ENCODE data around the gene CC2D1B. TPM values are rescaled to one million over a fixed set of nuclear protein-coding genes. Genes with fewer than 3 reads are reported as not detected.

The CC2D1B gene
- total RNA-seq, 1 experiment from 2014 or later: 22.6 TPM

DNA sequence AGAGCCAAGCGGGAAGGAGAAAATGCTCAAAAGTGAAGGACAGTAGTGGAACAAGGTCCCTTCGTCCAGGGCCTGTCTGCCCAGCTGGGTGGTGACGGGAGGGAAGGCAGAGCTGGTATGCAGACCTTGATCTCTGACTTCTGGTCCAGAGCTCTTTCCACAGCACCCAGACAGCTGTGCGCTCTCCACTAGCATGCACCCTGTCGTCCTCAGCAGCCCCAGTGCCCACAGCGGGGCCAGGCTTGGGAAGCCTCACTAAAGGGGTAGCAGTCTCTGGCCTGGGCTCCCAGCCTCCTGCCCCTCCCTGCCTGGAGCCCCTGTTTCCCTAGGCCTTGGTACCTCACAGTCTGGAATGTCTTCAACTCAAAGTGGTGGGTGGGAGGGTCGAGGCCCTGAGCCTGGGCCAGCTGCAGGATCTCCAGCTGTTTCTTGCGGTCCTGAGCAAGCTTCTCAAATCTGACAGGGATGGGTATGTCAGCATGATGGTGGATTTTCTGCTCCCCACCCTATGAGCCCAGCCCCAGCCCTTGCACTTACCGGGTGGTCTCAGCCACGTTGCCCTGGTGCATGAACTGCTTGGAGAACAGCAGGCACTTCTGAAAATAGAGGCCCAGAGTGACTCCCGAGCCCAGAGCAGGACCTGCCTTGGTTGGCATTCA, 10.0 kb downstream of the CC2D1B start:
- no peak overlapping the region for H3K4me3 Mint-ChIP-seq
- peaks cover 72% of the 10 kb centered on the region for H3K36me3 Mint-ChIP-seq
- TF ChIP-seq, protein P1, sequence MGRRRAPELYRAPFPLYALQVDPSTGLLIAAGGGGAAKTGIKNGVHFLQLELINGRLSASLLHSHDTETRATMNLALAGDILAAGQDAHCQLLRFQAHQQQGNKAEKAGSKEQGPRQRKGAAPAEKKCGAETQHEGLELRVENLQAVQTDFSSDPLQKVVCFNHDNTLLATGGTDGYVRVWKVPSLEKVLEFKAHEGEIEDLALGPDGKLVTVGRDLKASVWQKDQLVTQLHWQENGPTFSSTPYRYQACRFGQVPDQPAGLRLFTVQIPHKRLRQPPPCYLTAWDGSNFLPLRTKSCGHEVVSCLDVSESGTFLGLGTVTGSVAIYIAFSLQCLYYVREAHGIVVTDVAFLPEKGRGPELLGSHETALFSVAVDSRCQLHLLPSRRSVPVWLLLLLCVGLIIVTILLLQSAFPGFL (CRISPR knock-in tag; IDR thresholded peaks at IDR 0.05; ENCODE audit: borderline replicate concordance): no peak
- TF ChIP-seq, protein P2, sequence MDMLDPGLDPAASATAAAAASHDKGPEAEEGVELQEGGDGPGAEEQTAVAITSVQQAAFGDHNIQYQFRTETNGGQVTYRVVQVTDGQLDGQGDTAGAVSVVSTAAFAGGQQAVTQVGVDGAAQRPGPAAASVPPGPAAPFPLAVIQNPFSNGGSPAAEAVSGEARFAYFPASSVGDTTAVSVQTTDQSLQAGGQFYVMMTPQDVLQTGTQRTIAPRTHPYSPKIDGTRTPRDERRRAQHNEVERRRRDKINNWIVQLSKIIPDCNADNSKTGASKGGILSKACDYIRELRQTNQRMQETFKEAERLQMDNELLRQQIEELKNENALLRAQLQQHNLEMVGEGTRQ (CRISPR knock-in tag; IDR thresholded peaks at IDR 0.05): no peak
- TF ChIP-seq NFATC4 (CRISPR knock-in tag; IDR thresholded peaks at IDR 0.05): no peak
- TF ChIP-seq ZNF671 (CRISPR knock-in tag; IDR thresholded peaks at IDR 0.05): no peak
- TF ChIP-seq TEAD4 (CRISPR knock-in tag; IDR thresholded peaks at IDR 0.05): no peak
- TF ChIP-seq ZNF317 (CRISPR knock-in tag; IDR thresholded peaks at IDR 0.05; ENCODE audit: borderline replicate concordance, low read depth): no peak
- TF ChIP-seq TCF7 (CRISPR knock-in tag; IDR thresholded peaks at IDR 0.05; ENCODE audit: low read depth): no peak
- TF ChIP-seq CREB1 (CRISPR knock-in tag; IDR thresholded peaks at IDR 0.05): no peak
- no peak for TF ChIP-seq JUN (CRISPR knock-in tag; IDR thresholded peaks at IDR 0.05)
- no peak for TF ChIP-seq KAT7 (CRISPR knock-in tag; IDR thresholded peaks at IDR 0.05; ENCODE audit: borderline replicate concordance)
- TF ChIP-seq, protein P3, sequence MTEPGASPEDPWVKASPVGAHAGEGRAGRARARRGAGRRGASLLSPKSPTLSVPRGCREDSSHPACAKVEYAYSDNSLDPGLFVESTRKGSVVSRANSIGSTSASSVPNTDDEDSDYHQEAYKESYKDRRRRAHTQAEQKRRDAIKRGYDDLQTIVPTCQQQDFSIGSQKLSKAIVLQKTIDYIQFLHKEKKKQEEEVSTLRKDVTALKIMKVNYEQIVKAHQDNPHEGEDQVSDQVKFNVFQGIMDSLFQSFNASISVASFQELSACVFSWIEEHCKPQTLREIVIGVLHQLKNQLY (CRISPR knock-in tag; IDR thresholded peaks at IDR 0.05): no peak
- no peak for TF ChIP-seq ATF1 (CRISPR knock-in tag; IDR thresholded peaks at IDR 0.05)
- TF ChIP-seq, protein P4, sequence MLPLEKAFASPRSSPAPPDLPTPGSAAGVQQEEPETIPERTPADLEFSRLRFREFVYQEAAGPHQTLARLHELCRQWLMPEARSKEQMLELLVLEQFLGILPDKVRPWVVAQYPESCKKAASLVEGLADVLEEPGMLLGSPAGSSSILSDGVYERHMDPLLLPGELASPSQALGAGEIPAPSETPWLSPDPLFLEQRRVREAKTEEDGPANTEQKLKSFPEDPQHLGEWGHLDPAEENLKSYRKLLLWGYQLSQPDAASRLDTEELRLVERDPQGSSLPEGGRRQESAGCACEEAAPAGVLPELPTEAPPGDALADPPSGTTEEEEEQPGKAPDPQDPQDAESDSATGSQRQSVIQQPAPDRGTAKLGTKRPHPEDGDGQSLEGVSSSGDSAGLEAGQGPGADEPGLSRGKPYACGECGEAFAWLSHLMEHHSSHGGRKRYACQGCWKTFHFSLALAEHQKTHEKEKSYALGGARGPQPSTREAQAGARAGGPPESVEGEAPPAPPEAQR (CRISPR knock-in tag; IDR thresholded peaks at IDR 0.05): no peak
- no peak for TF ChIP-seq SMAD4 (CRISPR knock-in tag; IDR thresholded peaks at IDR 0.05)
- no peak for TF ChIP-seq SOX15 (CRISPR knock-in tag; IDR thresholded peaks at IDR 0.05)
- TF ChIP-seq, protein P5, sequence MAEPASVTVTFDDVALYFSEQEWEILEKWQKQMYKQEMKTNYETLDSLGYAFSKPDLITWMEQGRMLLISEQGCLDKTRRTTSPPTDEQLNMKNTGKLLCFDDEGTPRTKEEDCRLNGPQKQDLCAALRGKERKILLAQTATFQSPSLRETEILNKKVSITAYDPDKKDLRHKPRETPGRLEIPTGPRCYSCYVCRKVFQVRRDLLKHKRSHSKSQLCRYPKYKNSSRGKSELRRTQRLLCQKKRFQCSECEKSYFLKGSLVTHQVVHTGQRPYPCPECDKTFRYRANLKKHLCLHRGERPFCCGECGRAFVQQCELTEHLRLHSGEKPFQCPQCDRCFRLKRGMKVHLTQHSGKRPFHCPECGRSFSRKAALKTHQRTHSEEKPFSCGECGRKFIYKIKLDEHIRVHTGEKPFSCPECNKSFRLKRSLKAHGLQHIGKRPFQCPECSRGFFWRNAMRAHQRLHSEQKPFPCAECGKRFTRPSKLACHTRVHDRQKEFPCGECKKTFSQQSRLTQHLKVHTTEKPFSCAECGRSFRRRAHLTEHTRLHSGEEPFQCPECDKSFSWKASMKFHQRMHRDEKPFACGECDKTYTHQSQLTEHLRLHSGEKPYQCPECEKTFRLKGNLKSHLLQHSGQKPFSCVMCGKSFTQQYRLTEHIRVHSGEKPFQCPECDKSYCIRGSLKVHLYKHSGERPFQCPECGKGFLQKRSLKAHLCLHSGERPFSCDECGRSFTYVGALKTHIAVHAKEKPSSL (CRISPR knock-in tag; conservative IDR thresholded peaks at IDR 0.05): no peak
- ChIA-PET POLR2A (no interaction called here), CTCF (no interaction called here)
- H3K27me3 Mint-ChIP-seq (ENCODE audit: low read depth): no peaks in the 10 kb centered on the region
- no peaks in the 10 kb centered on the region for H3K9me3 Mint-ChIP-seq
- no peak for DNase-seq (ENCODE audit: low spot score)
- no peak overlapping the region for H3K27ac Mint-ChIP-seq
- ATAC-seq: no peak
- peaks cover 6% of the 10 kb centered on the region for H3K4me1 Mint-ChIP-seq

DNA sequence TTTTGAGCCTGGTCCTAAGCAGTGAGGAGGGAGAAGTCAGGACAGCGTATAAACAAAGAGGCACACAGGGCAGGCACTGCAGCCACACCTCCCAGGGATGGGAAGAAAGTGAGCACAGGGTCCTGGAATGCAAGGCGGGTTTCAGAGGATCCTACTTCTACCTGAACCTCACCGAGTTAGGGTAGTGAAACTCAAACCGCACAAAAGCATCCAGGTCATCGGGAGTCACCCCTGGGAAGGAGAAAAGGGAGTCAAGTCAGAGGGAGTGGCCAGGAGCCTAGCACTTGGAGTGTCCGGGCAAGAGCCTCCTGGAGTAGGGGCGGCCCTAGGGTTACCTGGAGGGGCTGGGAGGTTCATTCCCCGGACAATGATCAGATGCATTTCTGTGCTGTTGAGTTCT, 10.6 kb downstream of the CC2D1B start:
- Mint-ChIP-seq H3K27ac (no peak overlapping the region), H3K4me1 (peaks cover 11% of the 10 kb centered on the region), H3K4me3 (no peak overlapping the region), H3K36me3 (peaks cover 70% of the 10 kb centered on the region), H3K27me3 (ENCODE audit: low read depth) (no peaks in the 10 kb centered on the region), H3K9me3 (no peaks in the 10 kb centered on the region)
- POLR2A ChIA-PET: no interaction called here
- ATAC-seq (no peak), DNase-seq (ENCODE audit: low spot score) (no peak)
- CTCF ChIA-PET: no interaction called here
- TF ChIP-seq GRHL2 (CRISPR knock-in tag; IDR thresholded peaks at IDR 0.05; ENCODE audit: insufficient replicate concordance, severe bottlenecking) (no peak), SP1 (CRISPR knock-in tag; conservative IDR thresholded peaks at IDR 0.05) (no peak), FOXK1 (CRISPR knock-in tag; IDR thresholded peaks at IDR 0.05) (no peak), ETV6 (CRISPR knock-in tag; IDR thresholded peaks at IDR 0.05) (no peak), GTF2I (CRISPR knock-in tag; conservative IDR thresholded peaks at IDR 0.05) (no peak), OVOL2 (CRISPR knock-in tag; IDR thresholded peaks at IDR 0.05; ENCODE audit: borderline replicate concordance) (no peak)
- TF ChIP-seq, protein P6, sequence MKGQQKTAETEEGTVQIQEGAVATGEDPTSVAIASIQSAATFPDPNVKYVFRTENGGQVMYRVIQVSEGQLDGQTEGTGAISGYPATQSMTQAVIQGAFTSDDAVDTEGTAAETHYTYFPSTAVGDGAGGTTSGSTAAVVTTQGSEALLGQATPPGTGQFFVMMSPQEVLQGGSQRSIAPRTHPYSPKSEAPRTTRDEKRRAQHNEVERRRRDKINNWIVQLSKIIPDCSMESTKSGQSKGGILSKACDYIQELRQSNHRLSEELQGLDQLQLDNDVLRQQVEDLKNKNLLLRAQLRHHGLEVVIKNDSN (CRISPR knock-in tag; IDR thresholded peaks at IDR 0.05): no peak
- TF ChIP-seq, protein P7, sequence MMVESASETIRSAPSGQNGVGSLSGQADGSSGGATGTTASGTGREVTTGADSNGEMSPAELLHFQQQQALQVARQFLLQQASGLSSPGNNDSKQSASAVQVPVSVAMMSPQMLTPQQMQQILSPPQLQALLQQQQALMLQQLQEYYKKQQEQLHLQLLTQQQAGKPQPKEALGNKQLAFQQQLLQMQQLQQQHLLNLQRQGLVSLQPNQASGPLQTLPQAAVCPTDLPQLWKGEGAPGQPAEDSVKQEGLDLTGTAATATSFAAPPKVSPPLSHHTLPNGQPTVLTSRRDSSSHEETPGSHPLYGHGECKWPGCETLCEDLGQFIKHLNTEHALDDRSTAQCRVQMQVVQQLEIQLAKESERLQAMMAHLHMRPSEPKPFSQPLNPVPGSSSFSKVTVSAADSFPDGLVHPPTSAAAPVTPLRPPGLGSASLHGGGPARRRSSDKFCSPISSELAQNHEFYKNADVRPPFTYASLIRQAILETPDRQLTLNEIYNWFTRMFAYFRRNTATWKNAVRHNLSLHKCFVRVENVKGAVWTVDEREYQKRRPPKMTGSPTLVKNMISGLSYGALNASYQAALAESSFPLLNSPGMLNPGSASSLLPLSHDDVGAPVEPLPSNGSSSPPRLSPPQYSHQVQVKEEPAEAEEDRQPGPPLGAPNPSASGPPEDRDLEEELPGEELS (CRISPR knock-in tag; IDR thresholded peaks at IDR 0.05): no peak
- TF ChIP-seq, protein P8, sequence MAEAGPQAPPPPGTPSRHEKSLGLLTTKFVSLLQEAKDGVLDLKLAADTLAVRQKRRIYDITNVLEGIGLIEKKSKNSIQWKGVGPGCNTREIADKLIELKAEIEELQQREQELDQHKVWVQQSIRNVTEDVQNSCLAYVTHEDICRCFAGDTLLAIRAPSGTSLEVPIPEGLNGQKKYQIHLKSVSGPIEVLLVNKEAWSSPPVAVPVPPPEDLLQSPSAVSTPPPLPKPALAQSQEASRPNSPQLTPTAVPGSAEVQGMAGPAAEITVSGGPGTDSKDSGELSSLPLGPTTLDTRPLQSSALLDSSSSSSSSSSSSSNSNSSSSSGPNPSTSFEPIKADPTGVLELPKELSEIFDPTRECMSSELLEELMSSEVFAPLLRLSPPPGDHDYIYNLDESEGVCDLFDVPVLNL (CRISPR knock-in tag; IDR thresholded peaks at IDR 0.05; ENCODE audit: borderline replicate concordance, low read depth): no peak

Data from WTC11 (cell line).